Ovary (tissue), 9 donors: ENCODE results near the gene ATXN10. TPM values are rescaled to one million over a fixed set of nuclear protein-coding genes. Genes with fewer than 3 reads are reported as not detected.

Experiments used
- DNase-seq, 5 donors: peaks; one replicate each; pipeline ENCODE4 v3.0.0-alpha.2; 2019 to 2020
- H3K27ac ChIP-seq, 2 donors: fragments of 200-600 bp; one replicate each; pipeline versions ENCODE4 v1.5.1 to v1.8.0; 2019 to 2022
- H3K27me3 ChIP-seq: fragments of 200-600 bp; one replicate; pipeline ENCODE4 v1.8.0; 2022
- H3K36me3 ChIP-seq: fragments of 200-600 bp; sonication (generic); one replicate; pipeline ENCODE4 v1.5.1; 2019
- H3K4me1 ChIP-seq: one replicate; pipeline ENCODE4 v1.8.1; 2013; ENCODE audit warnings: mild to moderate bottlenecking, moderate library complexity; ENCODE audit not compliant: insufficient read depth
- H3K4me3 ChIP-seq: fragments of 200-600 bp; sonication (generic); one replicate; pipeline ENCODE4 v1.5.1; 2017
- H3K9me3 ChIP-seq, 2 donors: fragments of 200-600 bp in 1 of 2; sonication (generic) in 1 of 2; one replicate each; pipeline versions ENCODE4 v1.5.1 to v1.8.1; 2013 to 2019; ENCODE audit warnings: mild to moderate bottlenecking in 1 of 2, moderate library complexity in 1 of 2
- EP300 ChIP-seq: sonication (generic); formaldehyde crosslinking; IDR thresholded peaks from one replicate; pipeline ENCODE4 v1.6.1; 2017; ENCODE audit warnings: antibody characterized with exemption
- POLR2A ChIP-seq: fragments of 450-650 bp; IDR thresholded peaks from one replicate; pipeline ENCODE4 v1.6.1; 2017; ENCODE audit warnings: antibody characterized with exemption, mild to moderate bottlenecking, moderate library complexity
- WGBS, 3 donors: extraction: QIAGEN DNeasy Blood & Tissue Kit in 1 of 3; methylation state at CpG; one replicate each; pipeline versions ENCODE4 v1.1.5 to v1.1.7; 2013 to 2017; 5-methylcytosine and 5-hydroxymethylcytosine counted together
- intact Hi-C, 4 donors: fragments of 100-400 bp; cut with DNase I; formaldehyde crosslinking; loops; one replicate each; pipeline versions ENCODE4 v1.11.0 to v1.15.1; 2022 to 2023
- polyA plus RNA-seq, 2 donors: library from polyadenylated mRNA; stranded (reverse); fragments of 200-250 nt in 1 of 2; fragments of 350-450 nt in 1 of 2; fragmentation: Illumina TruSeq in 1 of 2; extraction: RNeasy Lipid Tissue Mini Kit (QIAGEN cat#74804) in 1 of 2; gene quantifications; one replicate each; pipeline ENCODE4 v1.2.3, GENCODE V29; 2013 to 2014
- total RNA-seq, 7 donors: library from RNA; depleted of rRNA in 2 of 7; stranded (reverse); fragments of >200 nt in 2 of 7; fragmentation: NEBNext Ultra II Directional in 3 of 7; extraction: Animal tissue kit (Norgen Biotek cat#: 25700) in 3 of 7; gene quantifications; one replicate each; pipeline versions ENCODE4 v1.1.0 to v1.2.4, GENCODE V29; 2016 to 2023
- TF ChIP-seq, protein P1 (sequence below), 3 donors: fragments of 450-650 bp in 2 of 3; fragments of 200-600 bp in 1 of 3; IDR thresholded peaks; one replicate each; pipeline versions ENCODE4 v1.5.1 to v1.8.0; 2016 to 2022; ENCODE audit warnings: antibody characterized with exemption in 3 of 3, mild to moderate bottlenecking in 1 of 3
- donor health status: DM: no; HTN: no; CAD: no; lungs with moderate emphysema.
- donor health status: DM: no; HTN: no; CAD: no.
- donor health status: Bipolar disorder and iron deficiency.
- donor health status: DM: yes; HTN: yes; CAD: no.
- donor health status: DM: no; HTN: no; CAD: no.
- donor health status: DM: yes; HTN: yes; CAD: no.

Gene ATXN10
- total and polyA plus RNA-seq, 9 donors = 77.4 to 241 (median 175) TPM

DNA sequence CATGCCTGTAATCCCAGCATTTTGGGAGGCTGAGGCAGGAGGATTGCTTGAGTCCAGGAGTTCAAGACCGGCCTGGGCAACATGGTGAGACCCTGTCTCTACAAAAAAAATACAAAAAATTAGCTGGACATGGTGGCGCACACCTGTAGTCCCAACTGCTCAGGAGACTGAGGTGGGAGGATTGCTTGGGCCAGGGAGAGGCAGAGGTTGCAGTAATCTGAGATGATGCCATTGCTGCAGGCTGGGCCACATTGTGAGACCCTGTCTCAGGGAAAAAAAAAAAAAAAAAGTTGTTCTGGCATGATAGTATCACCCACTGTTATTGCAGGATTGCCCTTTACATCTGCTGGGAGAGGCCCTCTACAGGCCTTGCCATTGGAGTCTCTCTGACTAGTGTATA lies 18.4 kb downstream of the ATXN10 start:
- no peaks in the 10 kb centered on the region for H3K27me3 ChIP-seq
- H3K4me3 ChIP-seq = no peak overlapping the region
- H3K27ac ChIP-seq = no peak overlapping the region
- 95 to 99% (median 97%) methylated on average over 2 of the region's 2 CpGs for WGBS, 3 donors
- no peaks in the 10 kb centered on the region for H3K36me3 ChIP-seq
- intact Hi-C loops = no loop called here
- peaks cover 9% of the 10 kb centered on the region for H3K4me1 ChIP-seq
- no peaks in the 10 kb centered on the region for H3K9me3 ChIP-seq
- no peak for TF ChIP-seq EP300
- TF ChIP-seq, protein P1, sequence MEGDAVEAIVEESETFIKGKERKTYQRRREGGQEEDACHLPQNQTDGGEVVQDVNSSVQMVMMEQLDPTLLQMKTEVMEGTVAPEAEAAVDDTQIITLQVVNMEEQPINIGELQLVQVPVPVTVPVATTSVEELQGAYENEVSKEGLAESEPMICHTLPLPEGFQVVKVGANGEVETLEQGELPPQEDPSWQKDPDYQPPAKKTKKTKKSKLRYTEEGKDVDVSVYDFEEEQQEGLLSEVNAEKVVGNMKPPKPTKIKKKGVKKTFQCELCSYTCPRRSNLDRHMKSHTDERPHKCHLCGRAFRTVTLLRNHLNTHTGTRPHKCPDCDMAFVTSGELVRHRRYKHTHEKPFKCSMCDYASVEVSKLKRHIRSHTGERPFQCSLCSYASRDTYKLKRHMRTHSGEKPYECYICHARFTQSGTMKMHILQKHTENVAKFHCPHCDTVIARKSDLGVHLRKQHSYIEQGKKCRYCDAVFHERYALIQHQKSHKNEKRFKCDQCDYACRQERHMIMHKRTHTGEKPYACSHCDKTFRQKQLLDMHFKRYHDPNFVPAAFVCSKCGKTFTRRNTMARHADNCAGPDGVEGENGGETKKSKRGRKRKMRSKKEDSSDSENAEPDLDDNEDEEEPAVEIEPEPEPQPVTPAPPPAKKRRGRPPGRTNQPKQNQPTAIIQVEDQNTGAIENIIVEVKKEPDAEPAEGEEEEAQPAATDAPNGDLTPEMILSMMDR (IDR thresholded peaks at IDR 0.05) = no peak
- TF ChIP-seq POLR2A = no peak
- DNase-seq = no peak

DNA sequence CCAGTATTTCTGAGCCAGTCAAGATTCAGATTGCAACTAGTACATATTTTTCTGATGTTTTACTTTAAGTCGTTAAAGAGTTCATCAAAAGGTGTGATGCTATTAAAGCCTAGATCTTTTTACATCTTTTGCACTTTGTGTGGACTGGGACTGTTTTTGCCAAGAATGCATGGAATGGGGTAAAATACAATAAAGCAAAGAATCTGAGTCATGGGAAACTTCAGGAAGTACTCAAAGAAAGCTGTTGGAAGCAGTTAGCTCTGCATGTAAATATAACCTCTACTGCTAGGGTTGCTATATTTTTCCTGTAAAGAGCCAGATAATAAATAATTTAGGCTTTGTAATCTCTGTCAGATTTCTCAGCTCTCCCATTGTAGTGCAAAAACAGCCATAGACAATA lies 20.9 kb downstream of the ATXN10 start:
- 11 to 42% (median 22%) methylated on average over 1 of the region's 1 CpG for WGBS, 3 donors
- no peak for TF ChIP-seq EP300
- no peak for TF ChIP-seq POLR2A
- TF ChIP-seq, protein P1 (IDR thresholded peaks at IDR 0.05) = no peak

GRCh38 chr22:45693835-45694234 lies 22.2 kb downstream of the ATXN10 start:
- Histone ChIP-seq H3K27ac (no peak overlapping the region), H3K27me3 (no peaks in the 10 kb centered on the region), H3K4me1 (peaks cover 4% of the 10 kb centered on the region), H3K9me3 (no peaks in the 10 kb centered on the region), H3K36me3 (no peaks in the 10 kb centered on the region), H3K4me3 (no peak overlapping the region)
- intact Hi-C loops = no loop called here
- no peak for DNase-seq
- WGBS, 3 donors = 92 to 94% (median 94%) methylated on average over 4 of the region's 4 CpGs
- TF ChIP-seq EP300 (no peak), POLR2A (no peak)
- TF ChIP-seq, protein P1 (IDR thresholded peaks at IDR 0.05) = no peak

More for the DNA sequence above, 20.9 kb downstream of the ATXN10 start:
- Histone ChIP-seq H3K27ac (no peak overlapping the region), H3K9me3 (no peaks in the 10 kb centered on the region), H3K27me3 (no peaks in the 10 kb centered on the region), H3K4me3 (no peak overlapping the region), H3K36me3 (no peaks in the 10 kb centered on the region), H3K4me1 (peaks cover 8% of the 10 kb centered on the region)
- intact Hi-C loops = no loop called here
- DNase-seq = no peak

DNA sequence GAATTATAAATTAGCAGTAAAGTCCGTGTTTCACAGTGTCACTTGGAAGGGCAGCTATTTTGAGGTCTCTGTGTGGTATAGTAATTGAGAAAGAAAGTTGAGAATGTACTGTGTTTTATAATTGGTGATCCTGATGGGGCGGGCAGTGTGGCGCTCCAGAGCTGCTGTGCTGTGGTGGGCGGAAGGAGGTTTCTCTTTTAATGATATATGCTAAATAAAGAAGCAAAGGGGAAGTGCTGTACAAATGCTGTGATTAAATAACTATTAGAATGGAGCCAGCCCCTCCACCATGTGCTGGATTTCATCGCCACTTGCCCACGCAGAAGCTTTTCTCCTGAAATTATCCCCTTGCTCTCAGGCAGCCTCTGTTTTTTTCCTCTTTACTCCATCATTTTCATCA lies 24.6 kb downstream of the ATXN10 start:
- Histone ChIP-seq H3K36me3 (no peaks in the 10 kb centered on the region), H3K4me3 (no peak overlapping the region), H3K9me3 (no peaks in the 10 kb centered on the region), H3K4me1 (no peaks in the 10 kb centered on the region), H3K27me3 (no peaks in the 10 kb centered on the region), H3K27ac (no peak overlapping the region)
- TF ChIP-seq EP300 = no peak
- no peak for TF ChIP-seq POLR2A
- TF ChIP-seq, protein P1 (IDR thresholded peaks at IDR 0.05) = no peak
- WGBS, 3 donors = 89 to 92% (median 91%) methylated on average over 6 of the region's 6 CpGs
- DNase-seq = no peak
- intact Hi-C loops = no loop called here
